Kidney (tissue), 14 donors: ENCODE measurements around the gene SPAG7. TPM values are rescaled to one million over a fixed set of nuclear protein-coding genes. Genes with fewer than 3 reads are reported as not detected.

Experiments used
- DNase-seq, 5 donors: peaks; one replicate each; pipeline ENCODE4 v3.0.0-alpha.2; 2013 to 2020
- FAIRE-seq: peaks from 2 replicates; lab custom pipeline; 2012; peaks lifted over from hg19 to GRCh38; lab: Jason Lieb, UNC
- H3K27ac ChIP-seq, 2 donors: one replicate each; pipeline ENCODE4 v1.7.0; 2013; ENCODE audit warnings: low read depth in 2 of 2, low read length in 2 of 2, inconsistent platforms in 1 of 2
- H3K27me3 ChIP-seq: one replicate; pipeline ENCODE4 v1.7.1; 2013; ENCODE audit warnings: low read length, inconsistent platforms; ENCODE audit not compliant: control insufficient read depth, insufficient read depth
- H3K36me3 ChIP-seq, 3 donors: one replicate each; pipeline versions ENCODE4 v1.7.0 to v1.7.1; 2013; ENCODE audit warnings: low read length in 3 of 3, control low read depth in 1 of 3, inconsistent platforms in 1 of 3; ENCODE audit not compliant: insufficient read depth in 3 of 3, control insufficient read depth in 2 of 3
- H3K4me1 ChIP-seq, 3 donors: one replicate each; pipeline versions ENCODE4 v1.7.0 to v1.7.1; 2013; ENCODE audit warnings: low read length in 3 of 3, inconsistent platforms in 1 of 3, low read depth in 1 of 3; ENCODE audit not compliant: control insufficient read depth in 2 of 3, insufficient read depth in 2 of 3
- H3K4me3 ChIP-seq, 3 donors: one replicate each; pipeline versions ENCODE4 v1.7.0 to v1.8.1; 2013; ENCODE audit warnings: low read length in 3 of 3, control low read depth in 1 of 3, inconsistent platforms in 1 of 3
- H3K9ac ChIP-seq, 3 donors: one replicate each; pipeline versions ENCODE4 v1.7.0 to v1.7.1; 2013; ENCODE audit warnings: low read length in 3 of 3, control low read depth in 1 of 3, inconsistent platforms in 1 of 3
- H3K9me3 ChIP-seq, 3 donors: one replicate each; pipeline versions ENCODE4 v1.7.0 to v1.7.1; 2013; ENCODE audit warnings: low read length in 3 of 3, control low read depth in 1 of 3, inconsistent platforms in 1 of 3; ENCODE audit not compliant: control insufficient read depth in 2 of 3, insufficient read depth in 1 of 3
- CTCF ChIP-seq: IDR thresholded peaks from 3 replicates; pipeline ENCODE4 v1.5.1; 2012; ENCODE audit warnings: mild to moderate bottlenecking, moderate library complexity, borderline replicate concordance; ENCODE audit not compliant: insufficient read depth; ENCODE audit errors: extremely low read depth
- intact Hi-C: fragments of 100-400 bp; cut with DNase I; formaldehyde crosslinking; loops from one replicate; pipeline ENCODE4 v1.11.1; 2022
- polyA plus RNA-seq: library from polyadenylated mRNA; stranded (reverse); fragments of 350-450 nt; fragmentation: Illumina TruSeq; extraction: RNeasy Lipid Tissue Mini Kit (QIAGEN cat#74804); gene quantifications from one replicate; pipeline ENCODE4 v1.2.3, GENCODE V29; 2014; ENCODE audit warnings: low read depth, low replicate concordance; ENCODE audit not compliant: insufficient read depth
- total RNA-seq: library from RNA; stranded (reverse); fragmentation: NEBNext Ultra II Directional; extraction: Animal tissue kit (Norgen Biotek cat#: 25700); gene quantifications from one replicate; pipeline ENCODE4 v1.2.1, GENCODE V29; 2021
- donor health status: control.
- donor health status: control.
- donor health status: control.
- donor health status: control.
- donor health status: control.
- donor health status: DM: yes; HTN: yes; CAD: no.
- donor health status: Normal renal cell carcinoma (clear cell type).

SPAG7 gene
- total and polyA plus RNA-seq, 2 donors from 2014 or later = 73.6 to 157 TPM

GRCh38 chr17:4942760-4943508 lies 24.7 kb downstream of the SPAG7 start:
- H3K9ac ChIP-seq = no peak overlapping the region
- H3K4me3 ChIP-seq = no peak overlapping the region
- peaks cover 6 to 33% (median 22%) of the 10 kb centered on the region in 3 donors for H3K36me3 ChIP-seq
- no peaks in the 10 kb centered on the region for H3K9me3 ChIP-seq
- H3K4me1 ChIP-seq = peaks cover 5 to 43% (median 25%) of the 10 kb centered on the region in 3 donors
- H3K27ac ChIP-seq = peak overlapping the region in 1 of 2 donors; percentile 15
- TF ChIP-seq CTCF = no peak
- H3K27me3 ChIP-seq = no peaks in the 10 kb centered on the region
- no peak for FAIRE-seq
- no peak for DNase-seq
- intact Hi-C loops = no loop called here

- no peak overlapping the region for H3K27ac ChIP-seq
- H3K27me3 ChIP-seq = no peaks in the 10 kb centered on the region
- H3K4me3 ChIP-seq = peak overlapping the region; percentile 68 to 95 (median 84)
- FAIRE-seq (no peak), DNase-seq (no peak)
- peaks cover 5 to 39% (median 20%) of the 10 kb centered on the region in 3 donors for H3K4me1 ChIP-seq
- peak overlapping the region; percentile 34 to 87 (median 68) for H3K9ac ChIP-seq
- intact Hi-C loops = no loop called here
- H3K9me3 ChIP-seq = no peaks in the 10 kb centered on the region
- TF ChIP-seq CTCF = no peak
- H3K36me3 ChIP-seq = peaks cover 4 to 39% (median 24%) of the 10 kb centered on the region in 3 donors
Measured at GRCh38 chr17:4941319-4941610, 26.4 kb downstream of the SPAG7 start.

- Histone ChIP-seq H3K27ac (peak overlapping the region; percentile 86 to 87), H3K9me3 (no peaks in the 10 kb centered on the region), H3K36me3 (peaks cover 2 to 36% (median 22%) of the 10 kb centered on the region in 3 donors), H3K4me1 (peaks cover 5 to 37% (median 18%) of the 10 kb centered on the region in 3 donors), H3K4me3 (peak overlapping the region; percentile 68 to 95 (median 84)), H3K27me3 (no peaks in the 10 kb centered on the region), H3K9ac (peak overlapping the region; percentile 34 to 87 (median 68))
- no peak for TF ChIP-seq CTCF
- FAIRE-seq (no peak), DNase-seq (peak in 2 of 5 donors; percentile 60 to 90)
- intact Hi-C loops = no loop called here
Measured at GRCh38 chr17:4940555-4941318, 26.9 kb downstream of the SPAG7 start.
